Activated CD8-positive, alpha-beta memory T cell treated with anti-CD3 and anti-CD28 coated beads, Interleukin-2, amount 10 ng/mL, durations not matched to agents 7 days and 5 days (primary cell): ENCODE measurements around the gene SMARCB1. TPM values are rescaled to one million over a fixed set of nuclear protein-coding genes. Genes with fewer than 3 reads are reported as not detected.

Source experiments
- ATAC-seq: fragments of 150-1000 bp; cut with Tn5 transposase; one replicate; pipeline ENCODE4 v1.10.0; 2021; ENCODE audit warnings: moderate library complexity
- CTCF ChIA-PET: fragments of 350-600 bp; sonication (Branson Sonifier 250); formaldehyde crosslinking; loops from one replicate; lab custom pipeline; 2021; ENCODE audit warnings: antibody characterized with exemption; lab: Charles Lee
- DNase-seq: peaks from one replicate; pipeline ENCODE4 v3.0.0-alpha.2; 2020
- H3K27ac Mint-ChIP-seq: one replicate; pipeline ENCODE4 v1.8.0; 2021; ENCODE audit warnings: mild to moderate bottlenecking, mixed read lengths
- H3K27me3 Mint-ChIP-seq: one replicate; pipeline ENCODE4 v1.8.0; 2021; ENCODE audit warnings: mixed read lengths
- H3K36me3 Mint-ChIP-seq: one replicate; pipeline ENCODE4 v1.8.0; 2021; ENCODE audit warnings: mild to moderate bottlenecking, mixed read lengths
- H3K4me1 Mint-ChIP-seq: one replicate; pipeline ENCODE4 v1.8.0; 2021; ENCODE audit warnings: mixed read lengths
- H3K4me3 Mint-ChIP-seq: one replicate; pipeline ENCODE4 v1.8.0; 2021; ENCODE audit warnings: mild to moderate bottlenecking, moderate library complexity, mixed read lengths
- H3K9me3 Mint-ChIP-seq: one replicate; pipeline ENCODE4 v1.8.0; 2022; ENCODE audit warnings: low read depth, mixed read lengths
- total RNA-seq, 2 experiments: library from RNA; stranded (reverse); gene quantifications; one replicate each; pipeline ENCODE4 v1.2.3, GENCODE V29; 2021

Gene SMARCB1
- total RNA-seq, 2 experiments from 2014 or later: 117 to 137 TPM

- H3K4me1 Mint-ChIP-seq: peaks cover 46% of the 10 kb centered on the region
- CTCF ChIA-PET: interaction anchor here (0.9 to 8.8 kb wide), 10 partner anchors 10 to 174 kb away, joined by 3 to 95 read pairs (median 5); partner anchors contain the start of gene ZNF70
- H3K36me3 Mint-ChIP-seq: peaks cover 3% of the 10 kb centered on the region
- no peak for DNase-seq
- H3K27ac Mint-ChIP-seq: peak overlapping the region; percentile 61
- no peaks in the 10 kb centered on the region for H3K27me3 Mint-ChIP-seq
- ATAC-seq: no peak
- no peak overlapping the region for H3K4me3 Mint-ChIP-seq
- no peaks in the 10 kb centered on the region for H3K9me3 Mint-ChIP-seq
Measured at GRCh38 chr22:23764899-23765881, 21.6 kb upstream of the SMARCB1 start.

GRCh38 chr22:23767303-23767672 lies 19.5 kb upstream of the SMARCB1 start:
- Mint-ChIP-seq H3K27me3 (no peaks in the 10 kb centered on the region), H3K27ac (peak overlapping the region; percentile 73), H3K4me1 (peaks cover 57% of the 10 kb centered on the region), H3K4me3 (peak overlapping the region; percentile 75), H3K36me3 (peaks cover 3% of the 10 kb centered on the region), H3K9me3 (no peaks in the 10 kb centered on the region)
- CTCF ChIA-PET: interaction anchor here (0.5 to 8.8 kb wide), 18 partner anchors 12 to 177 kb away, joined by 3 to 95 read pairs (median 5); partner anchors contain the start of genes SLC2A11 and ZNF70
- no peak for DNase-seq
- ATAC-seq: peak; percentile 6

- Mint-ChIP-seq H3K4me1 (peaks cover 53% of the 10 kb centered on the region), H3K27me3 (no peaks in the 10 kb centered on the region), H3K27ac (peak within 1 kb of the TSS; percentile 75), H3K9me3 (no peaks in the 10 kb centered on the region), H3K36me3 (peaks cover 3% of the 10 kb centered on the region), H3K4me3 (peak within 1 kb of the TSS; percentile 75)
- DNase-seq (peak; percentile 85), ATAC-seq (peak; percentile 71)
- CTCF ChIA-PET: interaction anchor here (0.5 to 8.8 kb wide), 16 partner anchors 10 to 273 kb away, joined by 3 to 95 read pairs (median 4); partner anchors contain the start of genes SLC2A11 and ZNF70
Measured at GRCh38 chr22:23767673-23768548, 18.9 kb upstream of the SMARCB1 start, which contains the start of gene CHCHD10. Gene CHCHD10, minus strand, starts transcription at chr22:23767972. Its CDS starts 98 bp downstream, at chr22:23767874.

GRCh38 chr22:23769321-23769965 lies 17.3 kb upstream of the SMARCB1 start:
- Mint-ChIP-seq H3K27me3 (peaks cover 7% of the 10 kb centered on the region), H3K4me3 (peak overlapping the region; percentile 20), H3K36me3 (peaks cover 3% of the 10 kb centered on the region), H3K9me3 (no peaks in the 10 kb centered on the region), H3K4me1 (peaks cover 43% of the 10 kb centered on the region), H3K27ac (no peak overlapping the region)
- CTCF ChIA-PET: interaction anchor here (0.9 to 8.8 kb wide), 6 partner anchors 51 to 93 kb away, joined by 3 to 95 read pairs (median 6); partner anchors contain the start of gene SLC2A11
- ATAC-seq (no peak), DNase-seq (no peak)

GRCh38 chr22:23772315-23772648 lies 14.5 kb upstream of the SMARCB1 start:
- Mint-ChIP-seq H3K27me3 (peaks cover 7% of the 10 kb centered on the region), H3K4me1 (peaks cover 21% of the 10 kb centered on the region), H3K27ac (no peak overlapping the region), H3K9me3 (no peaks in the 10 kb centered on the region), H3K36me3 (no peaks in the 10 kb centered on the region), H3K4me3 (peak overlapping the region; percentile 57)
- no peak for DNase-seq
- CTCF ChIA-PET: interaction anchor here (1.1 to 8.8 kb wide), 2 partner anchors 78 to 145 kb away, joined by 3 to 95 read pairs; no protein-coding TSS in a partner anchor
- ATAC-seq: no peak

- Mint-ChIP-seq H3K4me1 (peaks cover 21% of the 10 kb centered on the region), H3K9me3 (no peaks in the 10 kb centered on the region), H3K4me3 (peak within 1 kb of the TSS; percentile 57), H3K27me3 (peaks cover 7% of the 10 kb centered on the region), H3K36me3 (no peaks in the 10 kb centered on the region), H3K27ac (no peak within 1 kb of the TSS)
- DNase-seq (peak; percentile 65), ATAC-seq (peak; percentile 59)
- CTCF ChIA-PET: interaction anchor here (1.1 to 8.8 kb wide), 2 partner anchors 77 to 146 kb away, joined by 3 to 95 read pairs; no protein-coding TSS in a partner anchor
Measured at GRCh38 chr22:23772649-23773473, 13.9 kb upstream of the SMARCB1 start, which contains the start of gene MMP11. Gene MMP11, plus strand, starts transcription at chr22:23772849. Its CDS starts 22 bp downstream, at chr22:23772871.

- Mint-ChIP-seq H3K9me3 (no peaks in the 10 kb centered on the region), H3K4me1 (peaks cover 21% of the 10 kb centered on the region), H3K27me3 (peaks cover 7% of the 10 kb centered on the region), H3K27ac (no peak overlapping the region), H3K4me3 (peak overlapping the region; percentile 1), H3K36me3 (no peaks in the 10 kb centered on the region)
- DNase-seq: no peak
- CTCF ChIA-PET: interaction anchor here (1.0 to 8.8 kb wide), 2 partner anchors 14 to 76 kb away, joined by 3 to 95 read pairs; no protein-coding TSS in a partner anchor
- ATAC-seq: no peak
Measured at GRCh38 chr22:23773483-23774113, 13.2 kb upstream of the SMARCB1 start.

GRCh38 chr22:23774114-23774921 lies 12.4 kb upstream of the SMARCB1 start:
- H3K4me3 Mint-ChIP-seq: no peak overlapping the region

GRCh38 chr22:23774922-23775436 lies 11.8 kb upstream of the SMARCB1 start:
- H3K9me3 Mint-ChIP-seq: no peaks in the 10 kb centered on the region
- H3K4me1 Mint-ChIP-seq: peaks cover 18% of the 10 kb centered on the region
- no peak for DNase-seq
- H3K27ac Mint-ChIP-seq: no peak overlapping the region
- ATAC-seq: no peak
- no peak overlapping the region for H3K4me3 Mint-ChIP-seq
- CTCF ChIA-PET: interaction anchor here (0.9 to 2.0 kb wide), 8 partner anchors 11 to 83 kb away, joined by 3 to 13 read pairs (median 4); partner anchors contain the start of gene SLC2A11
- peaks cover 7% of the 10 kb centered on the region for H3K27me3 Mint-ChIP-seq
- no peaks in the 10 kb centered on the region for H3K36me3 Mint-ChIP-seq

More at GRCh38 chr22:23774114-23774921, 12.4 kb upstream of the SMARCB1 start:
- H3K36me3 Mint-ChIP-seq: no peaks in the 10 kb centered on the region
- H3K27ac Mint-ChIP-seq: no peak overlapping the region
- ATAC-seq (no peak), DNase-seq (no peak)
- CTCF ChIA-PET: interaction anchor here (1.0 to 8.8 kb wide), 7 partner anchors 10 to 83 kb away, joined by 3 to 95 read pairs (median 5); partner anchors contain the start of gene SLC2A11
- peaks cover 7% of the 10 kb centered on the region for H3K27me3 Mint-ChIP-seq
- H3K9me3 Mint-ChIP-seq: no peaks in the 10 kb centered on the region
- peaks cover 21% of the 10 kb centered on the region for H3K4me1 Mint-ChIP-seq

GRCh38 chr22:23775779-23776375 lies 10.9 kb upstream of the SMARCB1 start:
- Mint-ChIP-seq H3K36me3 (no peaks in the 10 kb centered on the region), H3K4me1 (peaks cover 16% of the 10 kb centered on the region), H3K27me3 (peaks cover 7% of the 10 kb centered on the region), H3K9me3 (no peaks in the 10 kb centered on the region), H3K4me3 (no peak overlapping the region), H3K27ac (no peak overlapping the region)
- ATAC-seq: no peak
- CTCF ChIA-PET: interaction anchor here (0.9 to 2.0 kb wide), 9 partner anchors 12 to 82 kb away, joined by 3 to 13 read pairs (median 4); partner anchors contain the start of gene SLC2A11
- no peak for DNase-seq
